Measurements from ENCODE around the gene GSC2. TPM values are rescaled to one million over a fixed set of nuclear protein-coding genes. Genes with fewer than 3 reads are reported as not detected.

The GSC2 gene
- total RNA-seq, 8 experiments from 2014 or later, result 0.11 to 0.54 (median 0.45) TPM; not detected in 5

DNA sequence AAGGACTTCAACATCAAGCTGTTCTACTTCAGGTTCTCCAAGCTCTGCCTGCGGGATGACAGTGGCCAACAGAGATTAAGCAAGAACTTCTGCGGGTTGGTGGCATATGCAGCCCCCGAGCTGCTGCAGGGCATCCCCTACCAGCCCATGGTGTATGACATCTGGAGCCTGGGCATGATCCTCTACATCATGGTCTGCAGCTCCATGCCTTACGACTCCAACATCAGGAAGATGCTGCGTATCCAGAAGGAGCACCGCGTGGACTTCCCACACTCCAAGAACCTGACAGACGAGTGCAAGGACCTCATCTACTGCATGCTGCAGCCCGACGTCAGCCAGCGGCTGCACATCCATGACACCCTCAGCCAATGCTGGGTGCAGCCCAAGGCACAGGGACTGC, 25.1 kb downstream of the GSC2 start:
- no peak overlapping the region for H3K4me3 ChIP-seq
- H3K4me1 ChIP-seq (replicated peaks in 1 of 2), result peaks cover 10 to 15% of the 10 kb centered on the region in 2 donors
- 67 to 100% (median 87%) methylated on average over 1 to 10 of the region's 11 CpGs; no CpG with 5 or more reads in 6 of the 10 experiments for WGBS, 10 experiments
- in situ Hi-C loops (cut with MboI; ENCODE audit: low pct_unique_long_range_greater_than_20kb in 2 of 9, low sequenced_read_pairs in 9 of 9, unreplicated experiment in 9 of 9), result no loop called here
- H3K27ac ChIP-seq, result no peak overlapping the region
- no peak for ATAC-seq (replicated peaks in 6 of 8)

DNA sequence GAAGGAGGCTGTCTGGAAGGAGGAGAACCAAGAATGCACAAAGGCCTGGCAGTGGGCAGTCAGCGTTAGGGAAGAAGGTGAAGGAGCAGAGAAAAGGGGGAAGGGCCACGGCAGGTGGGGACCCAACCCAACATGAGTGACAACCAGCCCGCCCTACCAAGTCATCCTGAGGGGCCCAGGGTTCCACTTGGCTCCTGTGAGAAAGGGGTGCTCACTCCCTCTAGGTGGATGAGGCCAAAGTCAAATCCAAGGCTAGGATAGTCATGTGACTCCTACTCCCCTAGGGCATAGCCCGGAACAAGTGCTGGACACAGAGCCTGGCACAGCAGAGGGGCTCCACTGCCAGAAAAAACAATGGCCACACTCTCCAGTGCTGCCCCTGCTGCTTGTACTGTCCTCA, 25.7 kb downstream of the GSC2 start:
- in situ Hi-C loops (cut with MboI; ENCODE audit: low pct_unique_long_range_greater_than_20kb in 2 of 9, low sequenced_read_pairs in 9 of 9, unreplicated experiment in 9 of 9), result loop anchor here in 1 of 9 experiments (25.0 kb wide), 1 partner anchor 112 kb away; no protein-coding TSS in a partner anchor
- Histone ChIP-seq H3K4me3 (no peak overlapping the region), H3K27ac (no peak overlapping the region), H3K4me1 (replicated peaks in 1 of 2) (peaks cover 14 to 16% of the 10 kb centered on the region in 2 donors)
- ATAC-seq (replicated peaks in 6 of 8), result no peak
- 67 to 96% (median 82%) methylated on average over 2 to 3 of the region's 4 CpGs; no CpG with 5 or more reads in 6 of the 10 experiments for WGBS, 10 experiments

DNA sequence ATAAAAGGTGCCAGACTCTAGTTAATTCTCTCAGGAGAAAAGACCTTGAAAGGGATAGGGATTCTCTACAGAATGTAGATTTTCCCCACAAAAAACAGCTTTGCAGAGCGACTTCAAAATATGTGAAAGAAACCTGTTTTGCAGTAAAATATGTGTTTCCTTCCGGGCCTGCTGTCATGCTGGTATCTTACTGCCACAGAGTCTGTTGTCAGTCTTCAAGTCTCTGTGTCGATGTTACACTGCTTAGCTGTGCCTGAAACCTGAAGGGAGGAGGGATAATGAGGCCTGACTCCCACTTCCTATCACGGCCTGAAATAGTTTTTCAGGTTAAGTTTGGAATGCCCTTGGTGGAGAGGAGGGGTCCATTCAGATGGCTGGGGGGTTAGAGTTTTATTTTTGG, 26.2 kb downstream of the GSC2 start:
- H3K4me1 ChIP-seq (replicated peaks in 1 of 2), result peaks cover 14 to 16% of the 10 kb centered on the region in 2 donors
- H3K4me3 ChIP-seq, result no peak overlapping the region
- ATAC-seq (replicated peaks in 6 of 8), result no peak
- H3K27ac ChIP-seq, result no peak overlapping the region
- in situ Hi-C loops (cut with MboI; ENCODE audit: low pct_unique_long_range_greater_than_20kb in 2 of 9, low sequenced_read_pairs in 9 of 9, unreplicated experiment in 9 of 9), result loop anchor here in 1 of 9 experiments (25.0 kb wide), 1 partner anchor 112 kb away; no protein-coding TSS in a partner anchor
- WGBS, 10 experiments, result 61 to 100% (median 90%) methylated on average over 1 to 4 of the region's 4 CpGs

DNA sequence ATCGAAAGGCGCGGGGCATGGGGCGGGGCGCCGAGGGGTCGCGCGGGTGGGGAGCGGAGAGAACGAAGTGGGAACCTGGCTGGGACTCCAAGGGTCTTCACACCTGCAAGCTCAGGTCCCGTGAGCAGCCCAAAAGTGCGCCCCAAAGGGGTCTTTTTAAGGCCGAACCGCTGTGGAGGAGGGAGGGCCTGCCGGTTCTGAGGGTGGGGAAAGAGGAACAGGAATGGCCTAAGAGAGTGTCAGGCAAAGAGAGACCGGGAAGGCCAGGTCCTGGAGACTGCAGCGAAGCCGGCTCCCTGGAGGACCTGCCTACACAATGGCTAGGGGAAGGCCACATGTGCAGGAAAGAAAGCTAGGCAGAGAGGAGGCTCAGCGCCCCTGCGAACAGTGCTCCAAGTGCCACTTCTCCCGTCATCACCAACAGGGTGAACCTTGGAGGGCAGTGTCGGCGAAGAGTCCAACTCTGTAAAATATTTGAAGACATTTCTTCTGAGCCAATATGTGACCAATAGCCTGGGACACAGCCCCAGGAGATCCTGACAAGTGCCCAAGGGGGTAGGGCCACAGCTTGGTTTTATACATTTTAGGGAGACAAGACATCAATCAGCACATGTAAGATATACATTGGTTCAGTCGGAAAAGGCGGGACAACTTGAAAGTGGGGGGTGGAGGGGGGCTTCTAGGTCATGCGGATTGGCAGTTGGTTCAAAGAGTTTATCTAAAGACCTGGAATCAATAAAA, 27.2 kb downstream of the GSC2 start:
- 11 to 68% (median 43%) methylated on average over 1 to 8 of the region's 27 CpGs; no CpG with 5 or more reads in 3 of the 10 experiments for WGBS, 10 experiments
- peak overlapping the region in 1 of 2 donors; percentile 2 for H3K27ac ChIP-seq
- peaks cover 14 to 16% of the 10 kb centered on the region in 2 donors for H3K4me1 ChIP-seq (replicated peaks in 1 of 2)
- ATAC-seq (replicated peaks in 6 of 8), result peak; percentile 7 to 60 (median 51)
- in situ Hi-C loops (cut with MboI; ENCODE audit: low pct_unique_long_range_greater_than_20kb in 2 of 9, low sequenced_read_pairs in 9 of 9, unreplicated experiment in 9 of 9), result loop anchor here in 1 of 9 experiments (25.0 kb wide), 1 partner anchor 111 kb away; no protein-coding TSS in a partner anchor
- peak overlapping the region; percentile 73 to 91 (median 81) for H3K4me3 ChIP-seq

DNA sequence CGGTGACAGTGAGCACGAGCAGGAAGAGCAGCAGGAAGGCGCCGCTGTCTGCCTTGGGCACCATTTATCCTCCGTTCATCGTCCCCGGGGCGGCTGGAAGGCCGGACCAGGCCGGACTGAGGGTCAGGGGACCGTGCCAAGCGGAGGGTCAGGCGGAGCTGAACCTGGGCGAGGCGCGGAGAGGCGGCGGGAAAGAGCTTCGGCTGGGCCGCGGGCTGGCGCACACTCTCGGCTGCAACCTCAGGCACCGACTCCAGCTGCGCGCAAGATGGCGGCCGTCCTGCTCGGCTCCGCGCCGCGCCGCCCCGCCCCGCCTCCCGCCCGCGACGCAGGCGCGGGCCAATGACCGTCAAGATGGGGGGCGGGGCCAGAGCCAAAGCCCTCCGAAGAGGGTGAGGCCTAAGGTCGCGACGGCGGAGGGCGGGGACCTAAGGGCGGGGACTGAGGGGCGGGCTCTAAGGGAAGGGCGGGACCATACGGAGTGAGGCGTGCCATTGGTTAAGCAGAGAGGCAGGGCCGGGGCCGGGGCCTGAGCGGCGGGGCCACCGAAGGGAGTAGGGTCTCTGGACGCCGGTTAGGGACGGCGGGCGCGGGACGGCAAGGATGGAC, 27.8 kb downstream of the GSC2 start, which contains the start of gene DGCR2:
DGCR2 (minus strand) TSS at position 270 of the 609 bp plus-strand sequence; CDS start at position 64, 206 bp downstream.
- ATAC-seq (replicated peaks in 6 of 8), result peak; percentile 84 to 95 (median 94)
- in situ Hi-C loops (cut with MboI; ENCODE audit: low pct_unique_long_range_greater_than_20kb in 2 of 9, low sequenced_read_pairs in 9 of 9, unreplicated experiment in 9 of 9), result loop anchor here in 1 of 9 experiments (25.0 kb wide), 1 partner anchor 110 kb away; no protein-coding TSS in a partner anchor
- WGBS, 10 experiments, result 0% methylated on average over 7 of the region's 67 CpGs; no CpG with 5 or more reads in 9 of the 10 experiments
- Histone ChIP-seq H3K4me1 (replicated peaks in 1 of 2) (peaks cover 14 to 16% of the 10 kb centered on the region in 2 donors), H3K27ac (peak within 1 kb of the TSS; percentile 85 to 91), H3K4me3 (peak within 1 kb of the TSS; percentile 73 to 91 (median 81))

GRCh38 chr22:19121631-19122142, 28.4 kb downstream of the GSC2 start:
- H3K27ac ChIP-seq, result peak overlapping the region; percentile 85 to 91
- in situ Hi-C loops (cut with MboI; ENCODE audit: low pct_unique_long_range_greater_than_20kb in 2 of 9, low sequenced_read_pairs in 9 of 9, unreplicated experiment in 9 of 9), result loop anchor here in 1 of 9 experiments (25.0 kb wide), 1 partner anchor 109 kb away; no protein-coding TSS in a partner anchor
- ATAC-seq (replicated peaks in 6 of 8), result peak; percentile 21 to 47 (median 40)
- peak overlapping the region; percentile 73 to 91 (median 81) for H3K4me3 ChIP-seq
- peaks cover 14 to 16% of the 10 kb centered on the region in 2 donors for H3K4me1 ChIP-seq (replicated peaks in 1 of 2)
- WGBS, 10 experiments, result 1% methylated on average over 13 of the region's 47 CpGs; no CpG with 5 or more reads in 9 of the 10 experiments

- 0 to 18% (median 9%) methylated on average over 1 to 18 of the region's 23 CpGs; no CpG with 5 or more reads in 1 of the 10 experiments for WGBS, 10 experiments
- peaks cover 14 to 16% of the 10 kb centered on the region in 2 donors for H3K4me1 ChIP-seq (replicated peaks in 1 of 2)
- in situ Hi-C loops (cut with MboI; ENCODE audit: low pct_unique_long_range_greater_than_20kb in 2 of 9, low sequenced_read_pairs in 9 of 9, unreplicated experiment in 9 of 9), result loop anchor here in 1 of 9 experiments (25.0 kb wide), 1 partner anchor 109 kb away; no protein-coding TSS in a partner anchor
- peak overlapping the region in 1 of 2 donors; percentile 91 for H3K27ac ChIP-seq
- ATAC-seq (replicated peaks in 6 of 8), result peak in 7 of 8 experiments; percentile 4 to 31 (median 13)
- H3K4me3 ChIP-seq, result peak overlapping the region; percentile 73 to 91 (median 81)
Observed at GRCh38 chr22:19120829-19121630, 29.1 kb downstream of the GSC2 start.

- Histone ChIP-seq H3K27ac (no peak overlapping the region), H3K4me3 (no peak overlapping the region), H3K4me1 (replicated peaks in 1 of 2) (peaks cover 14 to 16% of the 10 kb centered on the region in 2 donors)
- WGBS, 10 experiments, result 17 to 100% (median 62%) methylated on average over 1 to 4 of the region's 8 CpGs; no CpG with 5 or more reads in 6 of the 10 experiments
- in situ Hi-C loops (cut with MboI; ENCODE audit: low pct_unique_long_range_greater_than_20kb in 2 of 9, low sequenced_read_pairs in 9 of 9, unreplicated experiment in 9 of 9), result loop anchor here in 1 of 9 experiments (25.0 kb wide), 1 partner anchor 108 kb away; no protein-coding TSS in a partner anchor
- no peak for ATAC-seq (replicated peaks in 6 of 8)
Observed at GRCh38 chr22:19119949-19120348, 30.1 kb downstream of the GSC2 start.

DNA sequence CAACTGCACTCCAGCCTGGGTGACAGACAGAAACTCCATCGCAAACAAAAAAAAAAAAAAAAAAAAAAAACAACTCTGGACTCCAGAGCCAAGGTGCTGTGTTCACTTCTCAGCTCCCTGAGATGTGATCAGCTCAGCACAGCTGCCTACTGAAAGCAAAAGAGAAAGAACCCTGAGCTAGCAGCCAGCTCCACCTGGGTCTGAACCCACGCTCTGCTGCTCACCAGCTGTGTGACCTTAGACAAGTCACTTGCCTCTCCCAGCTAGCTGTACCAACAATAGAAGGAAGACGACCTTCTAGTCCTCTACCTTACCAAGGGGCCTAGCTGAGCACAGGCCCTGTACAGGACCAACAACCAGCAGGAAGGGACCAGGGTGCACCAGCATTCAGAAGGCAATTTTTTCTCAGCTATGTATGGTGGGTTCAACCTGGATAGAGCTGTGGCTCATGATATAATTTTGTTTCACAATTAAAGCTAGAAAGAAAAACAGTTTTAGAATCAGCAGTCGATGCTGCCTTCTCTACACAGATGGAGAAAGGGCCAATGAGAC, 31.7 kb downstream of the GSC2 start:
- in situ Hi-C loops (cut with MboI; ENCODE audit: low pct_unique_long_range_greater_than_20kb in 2 of 9, low sequenced_read_pairs in 9 of 9, unreplicated experiment in 9 of 9), result loop anchor here in 1 of 9 experiments (25.0 kb wide), 1 partner anchor 106 kb away; no protein-coding TSS in a partner anchor
- H3K4me3 ChIP-seq, result no peak overlapping the region
- 80 to 100% (median 86%) methylated on average over 1 to 3 of the region's 4 CpGs; no CpG with 5 or more reads in 5 of the 10 experiments for WGBS, 10 experiments

DNA sequence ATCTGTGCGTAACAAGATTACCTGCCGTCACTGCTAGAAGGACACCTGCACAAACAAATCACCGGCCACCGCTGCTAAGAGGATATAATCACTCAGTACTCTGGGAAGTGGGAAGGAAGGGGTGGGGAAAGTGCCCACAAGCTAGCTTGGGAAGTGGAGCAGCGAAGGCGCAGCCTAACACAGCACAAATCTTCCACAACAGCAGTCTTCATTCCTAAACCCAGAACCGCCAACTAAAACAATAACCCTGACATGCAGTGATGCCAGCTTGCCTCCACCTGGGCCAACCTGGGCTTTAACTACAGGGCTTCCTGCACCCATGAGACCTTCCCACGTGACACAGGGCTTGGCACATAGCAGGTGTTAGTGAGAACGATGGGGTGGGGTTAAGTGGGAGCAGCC, 33.0 kb downstream of the GSC2 start:
- H3K4me3 ChIP-seq, result no peak overlapping the region
- in situ Hi-C loops (cut with MboI; ENCODE audit: low pct_unique_long_range_greater_than_20kb in 2 of 9, low sequenced_read_pairs in 9 of 9, unreplicated experiment in 9 of 9), result loop anchor here in 1 of 9 experiments (25.0 kb wide), 1 partner anchor 105 kb away; no protein-coding TSS in a partner anchor
- no peak for ATAC-seq (replicated peaks in 6 of 8)
- 90 to 100% (median 95%) methylated on average over 1 to 7 of the region's 9 CpGs; no CpG with 5 or more reads in 2 of the 10 experiments for WGBS, 10 experiments
- peaks cover 12 to 14% of the 10 kb centered on the region in 2 donors for H3K4me1 ChIP-seq (replicated peaks in 1 of 2)
- no peak overlapping the region for H3K27ac ChIP-seq

More for the DNA sequence above, 31.7 kb downstream of the GSC2 start:
- H3K4me1 ChIP-seq (replicated peaks in 1 of 2), result peaks cover 14 to 16% of the 10 kb centered on the region in 2 donors
- H3K27ac ChIP-seq, result no peak overlapping the region
- no peak for ATAC-seq (replicated peaks in 6 of 8)

GRCh38 chr22:19115628-19116027, 34.5 kb downstream of the GSC2 start:
- H3K27ac ChIP-seq, result no peak overlapping the region
- peaks cover 8 to 11% of the 10 kb centered on the region in 2 donors for H3K4me1 ChIP-seq (replicated peaks in 1 of 2)
- H3K4me3 ChIP-seq, result no peak overlapping the region
- WGBS, 10 experiments, result 61 to 83% (median 68%) methylated on average over 1 to 4 of the region's 4 CpGs; no CpG with 5 or more reads in 5 of the 10 experiments
- in situ Hi-C loops (cut with MboI; ENCODE audit: low pct_unique_long_range_greater_than_20kb in 2 of 9, low sequenced_read_pairs in 9 of 9, unreplicated experiment in 9 of 9), result loop anchor here in 1 of 9 experiments (25.0 kb wide), 1 partner anchor 103 kb away; no protein-coding TSS in a partner anchor
- ATAC-seq (replicated peaks in 6 of 8), result peak in 4 of 8 experiments; percentile 25 to 50 (median 28)
